Measurements from ENCODE around the gene MED20. TPM values are rescaled to one million over a fixed set of nuclear protein-coding genes. Genes with fewer than 3 reads are reported as not detected.

MED20 gene
- total RNA-seq, 2 experiments from 2014 or later: 23.4 to 28.0 TPM

DNA sequence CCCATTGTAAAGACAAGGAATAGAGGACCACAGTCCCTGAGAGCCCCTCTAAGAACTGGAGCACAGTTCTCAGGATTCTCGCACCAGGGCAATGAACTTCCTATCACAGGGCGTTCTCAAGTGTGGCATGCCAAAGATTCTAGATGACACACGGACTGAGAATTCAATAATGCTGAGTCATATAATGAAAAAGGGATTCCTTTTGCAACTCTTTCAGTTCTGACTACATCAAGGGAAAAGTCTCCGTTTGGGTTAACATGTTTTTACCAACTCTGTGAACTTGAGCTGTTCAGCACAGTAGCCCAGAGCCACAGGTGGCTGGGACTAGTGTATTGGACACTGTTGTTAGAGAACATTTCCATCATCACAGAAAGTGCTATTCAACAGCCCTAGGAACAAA, 3.4 kb downstream of the MED20 start:
- ChIA-PET POLR2A (no interaction called here), CTCF (no interaction called here)
- intact Hi-C loops (cut with micrococcal nuclease): no loop called here
- H3K4me1 Mint-ChIP-seq (ENCODE audit: low read depth): peaks cover 31% of the 10 kb centered on the region
- H3K9me3 Mint-ChIP-seq: no peaks in the 10 kb centered on the region
- TF ChIP-seq, protein P1, sequence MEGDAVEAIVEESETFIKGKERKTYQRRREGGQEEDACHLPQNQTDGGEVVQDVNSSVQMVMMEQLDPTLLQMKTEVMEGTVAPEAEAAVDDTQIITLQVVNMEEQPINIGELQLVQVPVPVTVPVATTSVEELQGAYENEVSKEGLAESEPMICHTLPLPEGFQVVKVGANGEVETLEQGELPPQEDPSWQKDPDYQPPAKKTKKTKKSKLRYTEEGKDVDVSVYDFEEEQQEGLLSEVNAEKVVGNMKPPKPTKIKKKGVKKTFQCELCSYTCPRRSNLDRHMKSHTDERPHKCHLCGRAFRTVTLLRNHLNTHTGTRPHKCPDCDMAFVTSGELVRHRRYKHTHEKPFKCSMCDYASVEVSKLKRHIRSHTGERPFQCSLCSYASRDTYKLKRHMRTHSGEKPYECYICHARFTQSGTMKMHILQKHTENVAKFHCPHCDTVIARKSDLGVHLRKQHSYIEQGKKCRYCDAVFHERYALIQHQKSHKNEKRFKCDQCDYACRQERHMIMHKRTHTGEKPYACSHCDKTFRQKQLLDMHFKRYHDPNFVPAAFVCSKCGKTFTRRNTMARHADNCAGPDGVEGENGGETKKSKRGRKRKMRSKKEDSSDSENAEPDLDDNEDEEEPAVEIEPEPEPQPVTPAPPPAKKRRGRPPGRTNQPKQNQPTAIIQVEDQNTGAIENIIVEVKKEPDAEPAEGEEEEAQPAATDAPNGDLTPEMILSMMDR (IDR thresholded peaks at IDR 0.05): no peak
- H3K36me3 Mint-ChIP-seq (ENCODE audit: low read depth): peaks cover 35% of the 10 kb centered on the region
- DNase-seq (no peak), ATAC-seq (no peak)
- H3K4me3 Mint-ChIP-seq: no peak overlapping the region
- peak overlapping the region; percentile 13 for H3K27ac Mint-ChIP-seq
- no peaks in the 10 kb centered on the region for H3K27me3 Mint-ChIP-seq

- no peak overlapping the region for H3K27ac Mint-ChIP-seq
- ATAC-seq: no peak
- H3K9me3 Mint-ChIP-seq: no peaks in the 10 kb centered on the region
These were observed 5.9 kb downstream of the MED20 start for GRCh38 chr6:41914869-41915530.

DNA sequence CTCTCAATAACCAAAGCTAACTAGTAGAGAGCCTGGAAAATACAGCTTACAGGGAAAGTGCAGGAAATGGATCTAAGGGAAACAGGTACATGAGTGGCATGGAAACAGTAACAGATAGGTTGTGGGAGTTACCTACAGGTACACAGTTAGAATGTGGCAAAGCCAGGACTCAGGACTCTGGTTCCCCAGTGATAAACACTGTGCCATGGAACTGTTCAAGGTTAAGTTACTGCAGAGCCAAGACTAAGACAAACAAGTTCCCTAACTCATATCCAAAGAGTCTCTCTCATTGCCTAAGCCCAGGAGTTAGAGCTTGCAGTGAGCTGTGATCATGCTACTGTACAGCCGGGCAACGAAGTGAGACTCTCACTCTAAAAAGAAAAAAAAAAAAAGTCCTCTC, 6.6 kb downstream of the MED20 start:
- peaks cover 19% of the 10 kb centered on the region for H3K4me1 Mint-ChIP-seq (ENCODE audit: low read depth)
- no peak overlapping the region for H3K27ac Mint-ChIP-seq
- H3K27me3 Mint-ChIP-seq: no peaks in the 10 kb centered on the region
- ATAC-seq: no peak
- CTCF ChIA-PET: interaction anchor here (1.1 to 1.2 kb wide), 2 partner anchors 11 to 13 kb away, joined by 3 to 4 read pairs; no protein-coding TSS in a partner anchor
- intact Hi-C loops (cut with micrococcal nuclease): no loop called here
- H3K36me3 Mint-ChIP-seq (ENCODE audit: low read depth): peaks cover 23% of the 10 kb centered on the region
- POLR2A ChIA-PET: interaction anchor here (0.6 to 1.1 kb wide), 2 partner anchors 13 to 33 kb away, joined by 3 read pairs; no protein-coding TSS in a partner anchor
- TF ChIP-seq, protein P1 (IDR thresholded peaks at IDR 0.05): no peak
- H3K4me3 Mint-ChIP-seq: no peak overlapping the region
- H3K9me3 Mint-ChIP-seq: no peaks in the 10 kb centered on the region
- DNase-seq: no peak

More at GRCh38 chr6:41914869-41915530, 5.9 kb downstream of the MED20 start:
- no peak for DNase-seq
- Mint-ChIP-seq H3K4me3 (no peak overlapping the region), H3K36me3 (ENCODE audit: low read depth) (peaks cover 23% of the 10 kb centered on the region), H3K27me3 (no peaks in the 10 kb centered on the region), H3K4me1 (ENCODE audit: low read depth) (peaks cover 26% of the 10 kb centered on the region)
- intact Hi-C loops (cut with micrococcal nuclease): no loop called here
- ChIA-PET CTCF (interaction anchor here (1.1 to 2.5 kb wide), 5 partner anchors 12 to 129 kb away, joined by 3 to 17 read pairs (median 5); no protein-coding TSS in a partner anchor), POLR2A (interaction anchor here (0.6 to 1.1 kb wide), 3 partner anchors 14 to 309 kb away, joined by 3 read pairs; no protein-coding TSS in a partner anchor)
- TF ChIP-seq, protein P1 (IDR thresholded peaks at IDR 0.05): no peak

GRCh38 chr6:41909727-41910126, 11.2 kb downstream of the MED20 start:
- TF ChIP-seq, protein P1 (IDR thresholded peaks at IDR 0.05): no peak
- Mint-ChIP-seq H3K36me3 (ENCODE audit: low read depth) (peaks cover 25% of the 10 kb centered on the region), H3K4me1 (ENCODE audit: low read depth) (peaks cover 5% of the 10 kb centered on the region), H3K4me3 (no peak overlapping the region), H3K27ac (no peak overlapping the region), H3K27me3 (no peaks in the 10 kb centered on the region), H3K9me3 (no peaks in the 10 kb centered on the region)
- ChIA-PET CTCF (interaction anchor here (0.6 to 1.6 kb wide), 3 partner anchors 12 to 124 kb away, joined by 3 to 7 read pairs (median 3); partner anchors contain the start of genes BYSL and MED20), POLR2A (interaction anchor here (0.8 kb wide), 1 partner anchor 13 kb away, joined by 4 read pairs; no protein-coding TSS in a partner anchor)
- DNase-seq: no peak
- intact Hi-C loops (cut with micrococcal nuclease): no loop called here
- no peak for ATAC-seq
